ENCODE data around the gene MEGF11. TPM values are rescaled to one million over a fixed set of nuclear protein-coding genes. Genes with fewer than 3 reads are reported as not detected.
A peak's percentile ranks its signal among the peaks of the same experiment; 100 is the strongest.

Gene MEGF11
- total RNA-seq, 1 experiment from 2014 or later: 1.2 TPM

DNA sequence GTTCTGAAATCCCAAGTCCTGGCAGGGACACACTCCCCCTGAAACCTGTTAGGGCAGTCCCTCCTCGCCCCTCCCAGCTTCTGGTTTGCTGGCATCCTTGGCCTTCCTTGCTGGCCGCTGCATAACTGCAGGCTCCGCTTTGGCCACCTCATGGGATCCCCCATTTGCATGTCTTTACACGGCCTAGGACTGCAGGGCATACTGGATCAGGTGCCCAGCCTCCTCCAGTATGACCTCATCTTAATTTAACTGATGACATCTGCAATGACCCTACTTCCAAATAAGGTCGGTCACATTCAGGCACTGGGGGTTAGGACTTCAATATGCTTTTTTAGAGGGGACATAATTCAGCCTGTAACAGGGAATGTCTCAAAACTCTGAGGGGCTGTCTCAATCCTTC is 210.9 kb downstream of the MEGF11 start:
- Histone ChIP-seq H4K20me1 (ENCODE audit: control insufficient read depth, insufficient read depth, insufficient read length) (no peaks in the 10 kb centered on the region), H3K9me3 (ENCODE audit: control insufficient read depth, low read depth, low read length) (no peaks in the 10 kb centered on the region), H3K14ac (ENCODE audit: insufficient read depth, low read length) (no peak overlapping the region), H2BK15ac (ENCODE audit: low read depth, low read length) (no peak overlapping the region), H2BK120ac (ENCODE audit: low read depth, low read length, poor library complexity, severe bottlenecking) (peak overlapping the region; percentile 12), H2BK20ac (ENCODE audit: low read depth, low read length, poor library complexity, severe bottlenecking) (no peak overlapping the region), H3K79me1 (ENCODE audit: insufficient read depth, low read depth, low read length, poor library complexity, severe bottlenecking) (no peaks in the 10 kb centered on the region), H2BK5ac (ENCODE audit: insufficient read length, low read length) (no peak overlapping the region), H2AK5ac (ENCODE audit: insufficient read length, low read length) (no peak overlapping the region), H3K27ac (ENCODE audit: insufficient read length, low read depth, low read length) (no peak overlapping the region), H3K4me1 (ENCODE audit: insufficient read depth, low read length) (peaks cover 8% of the 10 kb centered on the region; the same call in 1 of the 2 replicates), H2BK12ac (ENCODE audit: insufficient read length, low read depth, low read length) (no peak overlapping the region), H3K4me2 (ENCODE audit: insufficient read depth, insufficient read length, low read length) (no peak overlapping the region), H4K8ac (replicated peaks; ENCODE audit: insufficient read length, low read depth, low read length) (no peak overlapping the region), H3K23ac (ENCODE audit: insufficient read length, low read depth, low read length) (no peak overlapping the region), H3K27me3 (ENCODE audit: insufficient read depth, low read length) (no peaks in the 10 kb centered on the region), H3K4ac (ENCODE audit: low read depth, low read length) (no peak overlapping the region), H3T11ph (ENCODE audit: low read length) (no peak overlapping the region), H3K18ac (ENCODE audit: insufficient read length, low read depth, low read length) (no peak overlapping the region), H3K23me2 (ENCODE audit: insufficient read length, low read depth, low read length, poor library complexity, severe bottlenecking) (no peaks in the 10 kb centered on the region), H3K79me2 (ENCODE audit: insufficient read depth, low read length) (no peaks in the 10 kb centered on the region), H3K9ac (ENCODE audit: extremely low read depth, insufficient read length, low read length) (no peak overlapping the region), H2AFZ (ENCODE audit: low read length) (no peak overlapping the region), H3K56ac (ENCODE audit: insufficient read length, low read depth, low read length) (no peak overlapping the region), H4K5ac (ENCODE audit: insufficient read length, low read depth, low read length) (no peak overlapping the region), H4K91ac (ENCODE audit: insufficient read length, low read depth, low read length) (no peak overlapping the region)
- H3K9me3 Mint-ChIP-seq: no peaks in the 10 kb centered on the region
- H3K27ac Mint-ChIP-seq: peak overlapping the region in 2 of 3 experiments; percentile 93 to 95; a peak in 4 of 7 replicates
- DNase-seq: peak; percentile 91
- peaks cover 2% of the 10 kb centered on the region; the same call in 1 of the 2 replicates for H3K27me3 Mint-ChIP-seq (ENCODE audit: low read depth)
- H3K4me1 Mint-ChIP-seq: peaks cover 61 to 69% of the 10 kb centered on the region in 2 experiments
- WGBS (ENCODE audit: extremely low coverage, insufficient read length, low lambda C conversion rate): no CpG with 5 or more reads among the region's 5 CpGs
- H3K4me3 Mint-ChIP-seq: no peak overlapping the region; a peak in 1 of 5 replicates
- TF ChIP-seq, protein P1, sequence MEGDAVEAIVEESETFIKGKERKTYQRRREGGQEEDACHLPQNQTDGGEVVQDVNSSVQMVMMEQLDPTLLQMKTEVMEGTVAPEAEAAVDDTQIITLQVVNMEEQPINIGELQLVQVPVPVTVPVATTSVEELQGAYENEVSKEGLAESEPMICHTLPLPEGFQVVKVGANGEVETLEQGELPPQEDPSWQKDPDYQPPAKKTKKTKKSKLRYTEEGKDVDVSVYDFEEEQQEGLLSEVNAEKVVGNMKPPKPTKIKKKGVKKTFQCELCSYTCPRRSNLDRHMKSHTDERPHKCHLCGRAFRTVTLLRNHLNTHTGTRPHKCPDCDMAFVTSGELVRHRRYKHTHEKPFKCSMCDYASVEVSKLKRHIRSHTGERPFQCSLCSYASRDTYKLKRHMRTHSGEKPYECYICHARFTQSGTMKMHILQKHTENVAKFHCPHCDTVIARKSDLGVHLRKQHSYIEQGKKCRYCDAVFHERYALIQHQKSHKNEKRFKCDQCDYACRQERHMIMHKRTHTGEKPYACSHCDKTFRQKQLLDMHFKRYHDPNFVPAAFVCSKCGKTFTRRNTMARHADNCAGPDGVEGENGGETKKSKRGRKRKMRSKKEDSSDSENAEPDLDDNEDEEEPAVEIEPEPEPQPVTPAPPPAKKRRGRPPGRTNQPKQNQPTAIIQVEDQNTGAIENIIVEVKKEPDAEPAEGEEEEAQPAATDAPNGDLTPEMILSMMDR (conservative IDR thresholded peaks at IDR 0.05): no peak
- H3K36me3 Mint-ChIP-seq (ENCODE audit: insufficient read depth in 1 of 3, low read depth in 3 of 3): no peaks in the 10 kb centered on the region; a peak in 1 of 7 replicates
